NCI-H748 treated with DMSO at 0.1 percent for 48 hours (cell line): ENCODE measurements around the gene CD244.
"Not testable (repeated sequence)": the region's sequence is repeated elsewhere in the genome, so short reads cannot be mapped to it uniquely, and the experiment has no call there.

Source experiments
- DNase-seq: peaks from one replicate; lab custom pipeline; 2025; lab: John Stamatoyannopoulos, UW

The CD244 gene

GRCh38 chr1:160879056-160879455 is 16.4 kb upstream of the CD244 start:
- DNase-seq = no peak

GRCh38 chr1:160877221-160877620 is 14.5 kb upstream of the CD244 start:
- no peak for DNase-seq

DNA sequence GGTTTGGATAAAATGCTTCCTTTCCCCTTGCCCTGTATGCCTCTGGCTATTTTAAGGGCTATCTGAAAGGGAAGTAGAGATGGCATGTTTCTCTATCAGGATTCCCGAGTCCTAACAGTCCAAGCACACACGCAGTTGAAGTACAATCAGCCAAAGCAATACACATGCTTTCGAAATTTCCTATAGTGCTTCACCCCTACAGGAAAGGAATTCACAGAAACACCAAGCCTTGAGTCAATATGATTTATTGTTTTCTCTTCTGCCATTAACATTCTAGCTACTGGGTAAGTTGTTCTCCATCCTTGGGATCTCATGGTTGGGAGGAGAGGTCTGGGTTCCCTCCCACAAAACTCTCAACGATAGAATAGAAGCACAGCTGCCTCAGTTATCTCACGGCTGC is 13.6 kb upstream of the CD244 start:
- no peak for DNase-seq

GRCh38 chr1:160875591-160875990 is 12.9 kb upstream of the CD244 start:
- DNase-seq = not testable (repeated sequence)

GRCh38 chr1:160874935-160875334 is 12.2 kb upstream of the CD244 start:
- DNase-seq = no peak

GRCh38 chr1:160868141-160868540 is 5.5 kb upstream of the CD244 start:
- DNase-seq = no peak

DNA sequence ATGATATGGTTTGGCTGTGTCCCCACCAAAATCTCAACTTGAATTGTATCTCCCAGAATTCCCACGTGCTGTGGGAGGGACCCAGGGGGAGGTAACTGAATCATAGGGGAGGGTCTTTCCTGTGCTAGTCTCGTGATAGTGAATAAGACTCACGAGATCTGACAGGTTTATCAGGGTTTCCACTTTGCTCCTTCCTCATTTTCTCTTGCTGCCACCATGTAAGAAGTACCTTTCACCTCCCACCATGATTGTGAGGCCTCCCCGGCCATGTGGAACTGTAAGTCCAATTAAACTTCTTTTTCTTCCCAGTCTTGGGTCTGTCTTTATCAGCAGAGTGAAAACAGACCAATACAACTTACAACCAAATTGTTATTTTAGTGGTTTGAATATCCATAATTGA is 5.0 kb upstream of the CD244 start:
- DNase-seq = not testable (repeated sequence)

DNA sequence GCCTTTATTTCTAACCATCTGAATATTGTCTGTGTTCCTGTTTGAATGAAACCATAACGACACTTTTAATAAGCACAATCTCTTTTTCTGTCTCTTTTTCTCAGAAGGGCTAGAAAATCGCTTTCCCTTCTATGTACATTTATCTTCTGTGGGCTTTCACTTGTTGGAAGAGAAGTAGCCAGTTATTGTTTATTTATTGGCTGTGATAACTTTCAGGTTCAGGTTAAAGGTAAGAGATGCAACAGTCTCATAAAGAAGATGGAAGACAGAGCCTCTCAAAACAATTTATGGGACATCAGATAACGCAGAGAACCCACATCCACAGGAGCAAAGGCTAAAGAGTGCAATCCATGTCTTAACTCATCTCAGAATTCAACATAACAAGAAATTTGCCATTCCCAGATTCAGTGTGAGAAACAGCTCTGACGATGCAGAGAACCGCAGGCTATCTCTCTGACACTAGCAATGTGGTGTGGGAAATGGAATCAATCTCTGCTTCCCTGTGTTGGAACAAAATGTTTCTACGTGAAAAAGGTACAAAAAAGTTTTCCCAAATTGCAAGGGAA is 4.1 kb upstream of the CD244 start:
- DNase-seq = no peak

DNA sequence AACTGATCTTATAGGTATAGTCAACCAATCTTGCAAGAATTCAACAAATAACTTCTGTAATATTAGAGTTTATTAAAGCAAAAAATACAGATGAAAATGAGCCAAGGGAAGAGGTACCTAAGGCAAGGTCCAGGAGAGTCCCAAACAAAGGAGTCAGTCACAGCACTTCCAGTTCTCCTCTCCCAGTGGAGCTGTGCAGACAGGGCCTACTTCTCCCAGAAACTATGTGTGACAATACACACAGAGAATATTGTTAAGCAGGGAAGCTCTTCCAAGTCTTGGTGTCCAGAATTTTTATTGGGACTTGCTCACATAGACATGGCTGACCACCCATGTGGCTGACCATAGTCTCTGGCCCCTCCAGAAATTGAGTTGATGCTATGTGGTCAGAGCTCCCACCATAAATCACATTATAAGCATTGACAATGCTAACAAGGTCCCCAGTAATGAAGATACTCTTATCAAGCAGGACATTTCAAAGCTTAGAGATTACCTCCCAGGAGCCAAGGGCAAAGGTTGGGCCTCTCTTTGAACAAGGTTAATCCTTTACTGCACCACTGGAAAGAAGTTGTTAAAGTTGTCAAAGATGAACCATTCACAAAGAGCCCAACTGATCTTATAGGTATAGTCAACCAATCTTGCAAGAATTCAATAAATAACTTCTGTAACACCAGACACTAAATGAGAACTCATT is 3.5 kb upstream of the CD244 start:
- no peak for DNase-seq

GRCh38 chr1:160865337-160865736 is 2.6 kb upstream of the CD244 start:
- no peak for DNase-seq

DNA sequence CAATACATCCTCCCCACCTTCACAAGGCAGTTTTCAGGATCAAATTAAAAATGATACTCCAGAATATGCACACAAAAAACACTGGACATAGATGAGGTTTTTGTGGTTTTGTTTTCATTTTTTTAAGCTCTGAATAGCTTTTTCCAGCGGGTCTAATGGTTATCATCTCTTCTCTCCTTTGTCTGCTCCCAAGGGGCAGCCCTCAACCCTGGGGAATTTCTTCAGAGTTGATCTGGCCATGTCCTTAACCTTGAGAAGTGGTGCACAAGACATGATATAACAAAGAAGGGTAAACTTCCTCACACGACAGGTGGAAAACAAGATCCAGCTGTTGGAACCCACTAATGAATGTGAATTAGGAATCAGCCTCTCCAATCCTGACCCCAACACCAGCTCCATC is 1.5 kb upstream of the CD244 start:
- DNase-seq = no peak

DNA sequence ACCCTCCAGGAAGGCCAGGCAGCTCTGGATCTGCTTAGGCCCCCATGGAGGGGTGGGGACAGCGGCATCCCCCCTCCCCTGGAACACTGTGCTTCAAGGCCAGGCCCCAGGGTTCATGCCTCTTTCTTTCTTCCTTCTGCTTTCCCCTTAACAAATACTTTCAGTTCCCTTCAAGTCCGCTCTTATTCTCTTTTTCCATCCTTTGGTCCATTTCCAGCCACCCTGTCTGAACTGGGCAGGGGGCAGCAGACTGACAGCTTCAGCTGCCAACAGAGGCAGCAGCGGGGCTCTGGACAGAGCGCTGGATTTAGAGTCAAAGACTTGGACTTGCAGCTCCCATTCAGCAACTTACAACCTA is 1.1 kb upstream of the CD244 start:
- DNase-seq = no peak

DNA sequence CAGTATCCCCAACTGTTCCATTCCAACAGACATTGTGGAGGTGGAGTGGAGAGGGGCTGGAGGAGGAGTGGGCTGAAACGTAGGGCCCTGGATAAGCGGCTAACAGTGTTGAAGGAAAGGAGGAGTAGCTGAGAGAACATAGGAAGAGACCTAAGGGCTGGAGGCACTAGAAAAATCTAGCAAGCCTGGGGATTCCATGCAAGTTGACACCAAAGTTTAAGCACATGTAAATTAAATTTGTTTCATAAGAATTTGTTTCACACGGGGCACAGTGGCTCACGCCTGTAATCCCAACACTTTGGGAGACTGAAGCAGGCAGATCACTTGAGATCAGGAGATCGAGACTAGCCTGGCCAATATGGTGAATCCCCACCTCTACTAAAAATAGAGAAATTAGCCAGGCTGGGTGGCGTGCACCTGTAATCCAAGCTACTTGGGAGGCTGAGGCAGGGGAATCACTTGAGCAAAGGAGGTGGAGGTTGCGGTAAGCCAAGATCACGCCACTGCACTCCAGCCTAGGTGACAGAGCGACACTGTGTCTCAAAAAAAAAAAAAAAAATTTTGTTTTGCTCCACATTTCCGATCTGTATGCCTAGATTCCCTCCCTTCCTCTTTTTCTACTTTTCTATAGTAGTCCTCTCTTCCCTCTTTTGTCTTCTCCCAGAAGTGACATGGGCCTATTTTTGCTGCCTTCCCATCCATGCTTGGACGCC is 530 bp upstream of the CD244 start:
- no peak for DNase-seq

- no peak for DNase-seq
Measured at GRCh38 chr1:160860840-160861505, 1.7 kb downstream of the CD244 start.

GRCh38 chr1:160859166-160859565 is 3.5 kb downstream of the CD244 start:
- no peak for DNase-seq

GRCh38 chr1:160858507-160858906 is 4.2 kb downstream of the CD244 start:
- no peak for DNase-seq

DNA sequence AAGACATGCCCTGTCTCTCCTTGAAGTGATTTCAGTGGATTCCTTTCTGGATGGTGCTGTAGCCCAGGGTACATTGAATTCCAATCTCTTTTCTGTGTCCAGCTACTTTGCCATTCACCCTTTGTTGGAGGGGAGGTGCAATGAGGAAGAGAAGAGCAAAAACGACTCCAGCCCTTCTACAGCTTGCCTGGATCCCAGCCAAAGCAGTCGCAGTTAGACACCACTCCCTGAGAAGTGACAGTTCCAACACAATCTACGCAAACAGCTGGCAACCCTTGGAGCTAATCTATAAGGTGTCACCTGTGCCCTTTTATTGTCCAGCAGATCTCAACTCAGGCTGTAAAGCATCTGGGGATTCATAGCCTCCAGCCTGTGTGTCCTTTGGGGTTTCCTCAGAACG is 4.6 kb downstream of the CD244 start:
- DNase-seq = no peak

DNA sequence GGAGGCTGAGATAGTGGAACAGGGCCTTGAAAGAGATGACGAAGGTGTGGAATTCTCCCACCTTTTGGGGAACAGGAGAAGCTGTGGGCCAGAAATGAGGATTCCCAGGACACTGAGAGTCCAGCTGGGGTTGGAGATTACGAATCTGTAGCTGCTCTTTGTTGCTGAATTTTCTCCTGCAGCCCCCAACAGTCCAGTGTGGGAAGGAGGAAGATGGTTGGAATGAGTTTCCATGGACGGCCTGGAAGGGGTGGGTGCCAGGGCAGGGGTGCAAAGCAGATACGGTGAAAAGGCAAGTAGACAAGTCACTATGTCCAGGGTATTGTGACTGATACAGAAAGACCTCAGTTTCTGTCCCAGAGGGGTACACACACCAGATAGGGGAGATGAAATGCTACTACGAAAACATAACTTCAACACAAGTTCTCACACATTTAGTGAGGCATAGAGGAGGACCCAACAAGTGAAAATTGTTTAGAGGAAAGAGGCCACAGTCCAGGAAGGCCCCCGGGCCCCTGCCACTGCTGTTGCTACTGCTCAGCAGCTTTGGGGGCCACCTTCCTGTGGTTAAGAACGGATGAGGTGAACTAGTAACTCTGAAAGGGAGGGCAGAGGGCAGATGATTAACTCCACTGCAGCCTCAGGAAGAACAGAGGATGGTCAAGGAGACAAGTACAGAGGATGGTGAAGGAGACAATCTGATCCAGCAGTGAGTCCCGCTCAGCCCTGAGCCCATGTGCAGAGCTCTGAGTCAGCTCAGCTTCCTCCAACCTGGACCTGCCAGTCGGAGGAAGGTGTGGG is 7.3 kb downstream of the CD244 start:
- DNase-seq = no peak

DNA sequence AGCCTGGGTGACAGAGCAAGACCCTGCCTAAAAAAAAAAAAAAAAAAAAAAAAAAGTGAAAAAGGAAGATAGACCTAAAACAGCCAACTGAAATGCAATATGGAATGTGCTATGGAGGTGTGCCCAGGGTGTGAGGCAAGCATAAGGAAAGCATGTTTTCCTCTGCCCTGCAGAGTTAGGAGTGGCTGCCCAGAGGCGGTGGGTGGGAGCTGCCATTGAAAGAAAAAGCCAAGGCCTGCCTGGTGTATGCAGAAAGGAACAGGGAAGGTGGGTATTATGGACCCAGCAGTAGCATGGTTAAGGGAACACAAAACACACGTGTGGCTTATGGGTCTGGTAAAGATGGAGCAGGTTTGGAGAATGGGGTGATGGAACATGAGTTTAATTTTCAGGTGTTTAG is 8.9 kb downstream of the CD244 start:
- no peak for DNase-seq

DNA sequence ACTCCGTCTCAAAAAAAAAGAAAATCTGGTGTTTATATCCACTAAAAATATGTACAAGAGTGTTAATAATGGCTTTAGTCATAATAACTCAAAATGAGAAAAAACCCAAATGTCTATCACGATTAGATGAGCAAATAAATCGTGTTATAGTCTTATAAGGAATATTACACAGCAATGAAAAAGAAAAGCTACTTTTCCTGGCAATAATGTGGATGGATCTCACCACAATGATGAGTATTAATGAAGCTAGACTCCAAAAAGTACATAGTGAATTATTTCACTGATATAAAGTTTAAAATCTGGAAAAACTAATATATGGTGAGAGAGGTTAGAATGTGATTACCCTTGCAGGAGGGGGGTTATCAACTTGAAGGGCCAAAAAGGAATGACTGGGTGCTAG is 9.7 kb downstream of the CD244 start:
- no peak for DNase-seq

GRCh38 chr1:160850993-160851392 is 11.7 kb downstream of the CD244 start:
- no peak for DNase-seq

GRCh38 chr1:160850541-160850940 is 12.1 kb downstream of the CD244 start:
- no peak for DNase-seq
